ENCODE data around the gene NCS1.
A peak's percentile ranks its signal among the peaks of the same experiment; 100 is the strongest.

NCS1 gene

DNA sequence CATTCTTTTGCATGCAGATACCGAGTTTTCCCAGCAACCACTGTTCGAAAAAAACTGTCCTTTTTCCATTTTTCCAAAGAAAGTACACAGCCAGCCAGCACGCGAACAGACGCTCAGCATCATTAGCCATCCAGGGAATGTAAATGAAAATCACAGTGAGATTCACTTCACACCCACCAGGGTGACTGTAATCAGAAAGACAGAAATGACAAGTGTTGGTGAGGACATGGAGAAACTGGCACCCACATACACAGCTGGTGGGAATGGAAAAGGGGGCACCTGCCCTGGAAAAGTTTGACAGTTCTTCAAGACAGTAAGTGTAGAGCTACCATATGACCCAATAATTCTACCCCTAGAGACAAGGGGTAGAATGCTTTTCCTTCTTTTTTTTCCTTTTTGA, 25.0 kb upstream of the NCS1 start:
- no peak for DNase-seq (ENCODE audit: low read depth)
- TF ChIP-seq, protein P1, sequence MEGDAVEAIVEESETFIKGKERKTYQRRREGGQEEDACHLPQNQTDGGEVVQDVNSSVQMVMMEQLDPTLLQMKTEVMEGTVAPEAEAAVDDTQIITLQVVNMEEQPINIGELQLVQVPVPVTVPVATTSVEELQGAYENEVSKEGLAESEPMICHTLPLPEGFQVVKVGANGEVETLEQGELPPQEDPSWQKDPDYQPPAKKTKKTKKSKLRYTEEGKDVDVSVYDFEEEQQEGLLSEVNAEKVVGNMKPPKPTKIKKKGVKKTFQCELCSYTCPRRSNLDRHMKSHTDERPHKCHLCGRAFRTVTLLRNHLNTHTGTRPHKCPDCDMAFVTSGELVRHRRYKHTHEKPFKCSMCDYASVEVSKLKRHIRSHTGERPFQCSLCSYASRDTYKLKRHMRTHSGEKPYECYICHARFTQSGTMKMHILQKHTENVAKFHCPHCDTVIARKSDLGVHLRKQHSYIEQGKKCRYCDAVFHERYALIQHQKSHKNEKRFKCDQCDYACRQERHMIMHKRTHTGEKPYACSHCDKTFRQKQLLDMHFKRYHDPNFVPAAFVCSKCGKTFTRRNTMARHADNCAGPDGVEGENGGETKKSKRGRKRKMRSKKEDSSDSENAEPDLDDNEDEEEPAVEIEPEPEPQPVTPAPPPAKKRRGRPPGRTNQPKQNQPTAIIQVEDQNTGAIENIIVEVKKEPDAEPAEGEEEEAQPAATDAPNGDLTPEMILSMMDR (IDR thresholded peaks at IDR 0.05; ENCODE audit: insufficient read depth, low read depth, low read length, missing control alignments), result no peak
- no peak overlapping the region for H3K4me3 ChIP-seq (ENCODE audit: low read length)

GRCh38 chr9:130147910-130148309, 24.3 kb upstream of the NCS1 start:
- no peak for DNase-seq (ENCODE audit: low read depth)
- H3K4me3 ChIP-seq (ENCODE audit: low read length), result no peak overlapping the region
- TF ChIP-seq, protein P1 (IDR thresholded peaks at IDR 0.05; ENCODE audit: insufficient read depth, low read depth, low read length, missing control alignments), result no peak

DNA sequence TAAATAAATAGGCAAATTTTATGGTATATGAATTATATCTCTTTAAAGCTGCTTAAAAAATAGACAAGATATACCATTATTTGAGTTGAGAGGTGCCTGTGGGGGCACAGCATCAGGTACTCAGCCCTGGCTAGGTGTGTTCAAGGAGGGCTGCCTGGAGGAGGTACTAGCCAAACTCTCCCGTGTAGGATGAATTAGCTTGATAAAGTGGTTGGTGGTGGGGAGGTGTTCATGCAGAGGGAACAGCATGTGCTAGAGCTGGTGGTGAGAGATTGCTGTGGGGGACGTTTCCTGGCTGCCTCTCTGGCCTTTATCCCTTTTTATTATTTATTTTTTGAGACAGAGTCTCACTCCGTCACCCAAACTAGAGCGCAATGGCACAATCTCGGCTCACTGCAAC, 23.2 kb upstream of the NCS1 start:
- TF ChIP-seq, protein P1 (IDR thresholded peaks at IDR 0.05; ENCODE audit: insufficient read depth, low read depth, low read length, missing control alignments), result no peak
- no peak for DNase-seq (ENCODE audit: low read depth)
- no peak overlapping the region for H3K4me3 ChIP-seq (ENCODE audit: low read length)

- TF ChIP-seq, protein P1 (IDR thresholded peaks at IDR 0.05; ENCODE audit: insufficient read depth, low read depth, low read length, missing control alignments), result no peak
- no peak overlapping the region for H3K4me3 ChIP-seq (ENCODE audit: low read length)
- peak; percentile 34 for DNase-seq (ENCODE audit: low read depth)
These were observed 22.4 kb upstream of the NCS1 start for GRCh38 chr9:130149654-130150286.

DNA sequence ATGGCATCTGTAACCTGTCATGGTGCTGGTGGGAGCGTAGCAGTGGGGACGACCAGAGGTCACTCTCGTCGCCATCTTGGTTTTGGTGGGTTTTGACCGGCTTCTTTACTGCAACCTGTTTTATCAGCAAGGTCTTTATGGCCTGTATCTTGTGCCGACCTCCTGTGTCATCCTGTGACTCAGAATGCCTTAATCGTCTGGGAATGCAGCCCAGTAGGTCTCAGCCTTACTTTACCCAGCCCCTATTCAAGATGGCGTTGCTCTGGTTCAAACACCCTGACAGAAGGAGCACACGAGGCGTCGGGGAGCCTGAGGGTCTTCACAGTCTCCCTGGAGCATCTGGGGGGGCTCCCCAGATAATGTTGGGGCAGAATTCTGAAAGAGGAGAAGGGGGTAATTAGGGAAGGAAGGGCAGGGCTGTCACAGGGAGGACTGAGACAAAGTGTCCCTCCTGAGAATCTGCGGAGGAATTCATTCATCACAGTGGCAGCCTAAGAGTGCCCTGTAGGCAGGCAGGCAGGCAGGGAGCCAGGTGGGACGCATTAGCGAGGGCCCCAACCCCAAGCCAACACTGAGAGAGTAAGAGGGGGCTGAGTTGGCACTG, 21.3 kb upstream of the NCS1 start:
- TF ChIP-seq, protein P1 (IDR thresholded peaks at IDR 0.05; ENCODE audit: insufficient read depth, low read depth, low read length, missing control alignments), result no peak
- no peak overlapping the region for H3K4me3 ChIP-seq (ENCODE audit: low read length)
- peak; percentile 83 for DNase-seq (ENCODE audit: low read depth)

DNA sequence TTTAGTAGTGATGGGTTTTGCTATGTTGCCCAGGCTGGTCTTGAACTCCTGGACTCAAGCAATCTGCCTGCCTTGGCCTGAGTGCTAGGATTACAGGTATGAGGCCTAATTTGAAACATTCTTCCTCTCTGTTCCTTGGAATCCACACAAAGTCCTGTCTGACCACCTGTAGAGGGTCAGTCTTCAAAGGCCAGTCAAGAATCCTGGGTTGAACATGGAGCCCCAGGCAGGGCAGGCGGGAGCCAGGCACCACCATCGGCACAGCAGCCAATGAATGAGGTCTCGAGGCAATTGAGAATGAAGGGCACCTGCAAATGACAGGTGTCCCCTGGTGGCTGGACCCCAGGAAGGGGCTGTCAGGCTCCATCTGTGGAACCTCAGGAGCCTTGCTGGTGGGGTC, 17.4 kb upstream of the NCS1 start:
- no peak overlapping the region for H3K4me3 ChIP-seq (ENCODE audit: low read length)
- no peak for DNase-seq (ENCODE audit: low read depth)
- TF ChIP-seq, protein P1 (IDR thresholded peaks at IDR 0.05; ENCODE audit: insufficient read depth, low read depth, low read length, missing control alignments), result no peak

- TF ChIP-seq, protein P1 (IDR thresholded peaks at IDR 0.05; ENCODE audit: insufficient read depth, low read depth, low read length, missing control alignments), result no peak
- no peak overlapping the region for H3K4me3 ChIP-seq (ENCODE audit: low read length)
- DNase-seq (ENCODE audit: low read depth), result no peak
These were observed 16.6 kb upstream of the NCS1 start for GRCh38 chr9:130155647-130156046.

All from epithelial cell of esophagus (primary cell).